Measurements from ENCODE around the gene ZNF32. TPM values are rescaled to one million over a fixed set of nuclear protein-coding genes. Genes with fewer than 3 reads are reported as not detected.

Gene ZNF32
- total and polyA plus RNA-seq, 8 donors, result 29.1 to 59.5 (median 52.8) TPM

- Histone ChIP-seq H3K9me3 (no peaks in the 10 kb centered on the region), H3K27me3 (peaks cover 12 to 34% of the 10 kb centered on the region in 2 donors), H3K4me3 (no peak overlapping the region), H3K27ac (no peak overlapping the region), H3K4me1 (no peaks in the 10 kb centered on the region), H3K36me3 (no peaks in the 10 kb centered on the region)
- peak in 1 of 4 donors; percentile 71 for DNase-seq
- intact Hi-C loops (cut with DNase I), result loop anchor here in 1 of 2 donors (5.0 to 10.0 kb wide), 3 partner anchors 643 to 1193 kb away; partner anchors contain the start of gene CXCL12
- peak; percentile 94 for ATAC-seq
- TF ChIP-seq CTCF (IDR thresholded peaks at IDR 0.05), result peak; percentile 63 to 80
Measured at GRCh38 chr10:43671659-43672531, 23.2 kb upstream of the ZNF32 start.

- intact Hi-C loops (cut with DNase I), result no loop called here
- Histone ChIP-seq H3K4me3 (no peak overlapping the region), H3K27me3 (peaks cover 12 to 48% of the 10 kb centered on the region in 2 donors), H3K36me3 (no peaks in the 10 kb centered on the region), H3K9me3 (no peaks in the 10 kb centered on the region), H3K4me1 (no peaks in the 10 kb centered on the region), H3K27ac (no peak overlapping the region)
- TF ChIP-seq CTCF (IDR thresholded peaks at IDR 0.05), result no peak
- ATAC-seq, result no peak
- no peak for DNase-seq
Measured at GRCh38 chr10:43669386-43669785, 20.7 kb upstream of the ZNF32 start.

DNA sequence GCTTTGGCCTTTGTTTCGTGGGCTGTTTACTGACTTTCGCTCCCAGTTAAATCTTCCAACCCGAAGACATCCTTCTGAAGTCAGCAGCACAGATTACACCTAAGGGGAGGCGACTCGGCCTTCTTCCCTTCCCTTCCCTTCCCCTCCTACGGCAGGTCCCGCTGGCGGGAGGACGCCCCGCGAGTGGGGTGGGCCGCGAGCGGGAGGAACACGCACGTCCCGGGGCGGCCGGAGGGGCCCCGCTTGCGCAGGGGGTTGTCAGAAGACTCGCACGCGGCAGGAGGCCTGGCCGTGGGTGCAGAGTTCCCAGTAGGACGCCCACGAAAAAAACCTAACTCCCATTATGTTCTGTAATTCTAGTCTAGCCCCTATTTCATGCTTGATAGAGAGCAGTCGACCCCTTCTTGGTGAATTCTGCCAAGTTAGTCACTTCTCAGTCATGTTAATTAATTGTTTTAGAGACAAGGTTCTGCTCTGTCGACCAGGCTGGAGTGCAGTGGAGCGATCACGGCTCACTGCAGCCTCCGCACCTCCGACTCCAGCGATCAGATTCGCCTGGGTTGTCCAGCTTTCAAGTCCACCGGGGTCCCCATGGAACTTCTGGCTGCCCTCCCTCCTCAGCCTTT lies 19.2 kb upstream of the ZNF32 start:
- DNase-seq, result no peak
- ATAC-seq, result no peak
- peaks cover 12 to 48% of the 10 kb centered on the region in 2 donors for H3K27me3 ChIP-seq
- intact Hi-C loops (cut with DNase I), result no loop called here
- no peaks in the 10 kb centered on the region for H3K4me1 ChIP-seq
- H3K36me3 ChIP-seq, result no peaks in the 10 kb centered on the region
- no peaks in the 10 kb centered on the region for H3K9me3 ChIP-seq
- no peak overlapping the region for H3K27ac ChIP-seq
- H3K4me3 ChIP-seq, result no peak overlapping the region
- no peak for TF ChIP-seq CTCF (IDR thresholded peaks at IDR 0.05)

- TF ChIP-seq CTCF (IDR thresholded peaks at IDR 0.05), result peak; percentile 16 to 19
- Histone ChIP-seq H3K4me3 (no peak overlapping the region), H3K27ac (no peak overlapping the region), H3K9me3 (no peaks in the 10 kb centered on the region), H3K4me1 (no peaks in the 10 kb centered on the region), H3K27me3 (peaks cover 12 to 48% of the 10 kb centered on the region in 2 donors), H3K36me3 (no peaks in the 10 kb centered on the region)
- intact Hi-C loops (cut with DNase I), result no loop called here
- DNase-seq, result peak in 1 of 4 donors; percentile 57
- peak; percentile 51 for ATAC-seq
Measured at GRCh38 chr10:43667317-43667731, 18.6 kb upstream of the ZNF32 start.

DNA sequence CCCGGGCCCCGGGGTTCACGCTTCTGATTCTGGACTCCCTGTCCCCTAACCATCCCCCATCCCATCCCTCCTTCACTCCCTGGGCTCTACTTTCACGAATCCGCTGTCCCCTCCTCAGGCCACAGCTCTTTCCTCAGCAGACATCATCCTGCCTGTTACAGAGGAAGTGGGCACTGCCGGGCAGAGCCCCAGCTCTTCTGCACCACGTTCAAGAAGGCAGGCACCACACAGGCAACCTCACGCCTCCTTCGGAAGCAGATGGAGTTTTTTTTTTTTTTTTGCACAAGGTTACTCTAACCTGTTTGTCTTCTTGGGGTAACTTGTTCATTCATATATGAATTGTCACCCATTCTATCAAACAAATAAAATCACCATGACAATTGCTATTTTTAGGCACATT lies 17.9 kb upstream of the ZNF32 start:
- intact Hi-C loops (cut with DNase I), result no loop called here
- no peak for ATAC-seq
- Histone ChIP-seq H3K9me3 (no peaks in the 10 kb centered on the region), H3K36me3 (no peaks in the 10 kb centered on the region), H3K27me3 (peaks cover 12 to 48% of the 10 kb centered on the region in 2 donors), H3K27ac (no peak overlapping the region), H3K4me3 (no peak overlapping the region), H3K4me1 (no peaks in the 10 kb centered on the region)
- TF ChIP-seq CTCF (IDR thresholded peaks at IDR 0.05), result no peak
- no peak for DNase-seq
